AG08395 (cell line): ENCODE data around the gene COQ5.

ENCODE experiments used
- DNase-seq: peaks from one replicate; pipeline ENCODE4 v3.0.0; 2012; ENCODE audit warnings: mixed read lengths, low spot score

Gene COQ5

GRCh38 chr12:120483621-120484020 is 45.3 kb downstream of the COQ5 start:
- no peak for DNase-seq

- DNase-seq, result no peak
These were observed 47.8 kb downstream of the COQ5 start for GRCh38 chr12:120481022-120481767.

- DNase-seq, result no peak
These were observed 48.7 kb downstream of the COQ5 start for GRCh38 chr12:120480211-120480610.

GRCh38 chr12:120479458-120479857 is 49.5 kb downstream of the COQ5 start:
- no peak for DNase-seq

GRCh38 chr12:120475643-120476042 is 53.3 kb downstream of the COQ5 start:
- no peak for DNase-seq

GRCh38 chr12:120474616-120474960 is 54.4 kb downstream of the COQ5 start:
- peak; percentile 80 for DNase-seq

GRCh38 chr12:120473807-120474615 is 54.9 kb downstream of the COQ5 start:
- DNase-seq, result no peak

GRCh38 chr12:120472521-120472920 is 56.4 kb downstream of the COQ5 start:
- DNase-seq, result no peak

GRCh38 chr12:120470150-120470784 is 58.7 kb downstream of the COQ5 start:
- DNase-seq, result peak; percentile 22

- peak; percentile 100 for DNase-seq
These were observed 59.4 kb downstream of the COQ5 start, which contains the start of gene SRSF9 for GRCh38 chr12:120469450-120470149. SRSF9 (minus strand) TSS chr12:120469748; CDS start chr12:120469609, 139 bp downstream.

GRCh38 chr12:120468821-120469449 is 60.0 kb downstream of the COQ5 start:
- DNase-seq, result no peak

GRCh38 chr12:120468325-120468820 is 60.6 kb downstream of the COQ5 start:
- peak; percentile 50 for DNase-seq

GRCh38 chr12:120467439-120467838 is 61.5 kb downstream of the COQ5 start:
- no peak for DNase-seq

GRCh38 chr12:120466560-120467315 is 62.2 kb downstream of the COQ5 start:
- no peak for DNase-seq

- DNase-seq, result no peak
These were observed 63.2 kb downstream of the COQ5 start for GRCh38 chr12:120465756-120466155.

- DNase-seq, result no peak
These were observed 65.2 kb downstream of the COQ5 start for GRCh38 chr12:120463712-120464111.

- no peak for DNase-seq
These were observed 66.8 kb downstream of the COQ5 start for GRCh38 chr12:120462099-120462640.

GRCh38 chr12:120460157-120460556 is 68.8 kb downstream of the COQ5 start:
- no peak for DNase-seq

GRCh38 chr12:120457133-120457532 is 71.8 kb downstream of the COQ5 start:
- no peak for DNase-seq

- no peak for DNase-seq
These were observed 73.7 kb downstream of the COQ5 start for GRCh38 chr12:120455302-120455701.
